GM19438 (cell line): ENCODE results near the gene CTIF.

Experiments used
- ATAC-seq: cut with Tn5 transposase; IDR thresholded peaks from one replicate; pipeline ENCODE4 v1.9.1; 2021; ENCODE audit warnings: low read depth; ENCODE audit not compliant: unreplicated experiment

CTIF gene

GRCh38 chr18:48887905-48888772, 349.3 kb downstream of the CTIF start:
- ATAC-seq: no peak

DNA sequence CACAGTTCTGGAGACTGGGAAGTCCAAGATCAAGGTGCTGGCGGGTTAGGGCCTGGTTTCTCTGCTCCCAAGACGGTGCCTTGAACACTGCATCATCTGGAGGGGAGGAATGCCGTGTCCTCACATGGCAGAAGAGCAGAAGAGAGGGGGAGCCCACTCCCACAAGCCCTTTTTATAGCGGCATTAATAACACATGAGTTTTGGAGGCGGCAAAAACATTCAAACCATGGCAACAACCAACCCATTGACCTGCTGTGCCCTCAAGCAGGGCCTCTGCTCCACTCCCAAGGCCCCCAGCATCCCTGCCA, 349.9 kb downstream of the CTIF start:
- ATAC-seq: no peak

DNA sequence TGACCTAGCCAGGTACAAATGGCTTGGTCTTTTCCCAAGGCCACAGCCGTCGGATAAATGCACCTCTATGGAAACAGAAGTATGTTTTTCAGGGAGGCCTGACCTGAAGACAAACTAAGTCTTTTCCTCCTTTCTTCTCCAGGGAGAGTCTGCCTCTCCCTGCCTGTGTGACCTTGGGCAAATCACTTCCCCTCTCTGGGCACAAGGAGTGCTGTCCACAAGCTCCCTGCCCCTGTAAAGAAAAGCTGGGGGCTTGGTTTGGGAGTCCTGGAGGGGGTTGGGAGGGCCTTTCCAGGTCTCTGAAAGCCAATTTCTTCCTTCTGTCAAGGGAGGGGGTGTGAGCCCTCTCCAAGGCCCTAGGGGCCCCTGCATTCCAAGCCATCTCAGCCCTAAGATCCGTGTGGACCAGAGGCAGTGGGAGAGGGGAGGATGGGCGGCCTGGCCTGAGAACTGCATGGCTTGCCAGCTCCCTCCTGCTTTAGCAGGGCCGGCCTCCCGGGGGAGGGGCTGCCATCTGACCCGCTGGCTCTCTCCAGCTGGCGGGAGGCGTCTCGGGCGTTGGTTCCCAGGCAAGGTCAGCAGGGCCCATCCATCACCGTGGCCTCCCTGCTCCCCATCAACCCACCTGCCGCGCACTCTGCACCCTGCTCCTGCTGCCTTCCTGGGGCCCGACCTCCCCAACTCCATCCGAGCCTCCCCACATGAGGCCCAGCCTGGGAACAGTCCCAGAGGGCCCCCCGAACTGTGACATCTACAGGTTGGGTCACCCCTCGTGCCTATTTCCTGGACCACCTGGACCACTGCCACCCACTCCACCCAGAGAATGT, 350.5 kb downstream of the CTIF start:
- ATAC-seq: no peak

- no peak for ATAC-seq
Observed at GRCh38 chr18:48889981-48890762, 351.3 kb downstream of the CTIF start.

GRCh38 chr18:48891721-48892120, 352.9 kb downstream of the CTIF start:
- ATAC-seq: no peak

DNA sequence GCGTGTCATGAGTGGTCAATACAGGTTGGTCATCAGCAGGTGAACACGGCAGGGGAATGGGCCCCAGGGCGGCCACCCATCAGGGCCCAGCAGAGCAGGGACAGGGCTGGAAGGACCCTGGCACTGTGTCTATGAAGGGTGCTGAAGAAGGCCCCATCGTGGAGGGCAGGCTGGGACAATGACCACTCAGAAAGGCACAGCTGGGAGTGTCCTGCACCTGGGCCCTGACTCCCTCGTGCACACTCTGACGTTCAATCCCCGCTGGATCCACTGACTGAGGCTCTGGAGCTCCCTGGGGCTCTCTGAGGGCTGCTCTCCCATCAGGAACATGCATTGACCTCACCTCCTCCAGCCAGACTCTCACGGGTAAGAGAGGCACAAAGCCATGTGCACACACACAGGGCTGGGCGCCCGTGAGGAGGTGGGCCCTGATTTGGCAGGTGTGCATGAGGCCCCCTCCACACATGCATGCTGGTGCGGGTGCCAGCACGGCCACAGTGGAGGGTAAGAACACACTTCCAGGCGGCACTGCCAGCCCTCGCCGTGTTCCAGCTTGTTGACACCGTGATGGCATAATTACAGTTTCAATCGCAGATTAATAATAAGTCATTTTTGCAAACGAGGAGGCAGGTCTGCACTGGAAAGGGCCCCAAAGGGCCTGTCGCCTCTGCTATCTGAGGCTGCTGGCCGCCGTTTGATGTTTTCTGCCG, 353.5 kb downstream of the CTIF start:
- ATAC-seq: no peak

DNA sequence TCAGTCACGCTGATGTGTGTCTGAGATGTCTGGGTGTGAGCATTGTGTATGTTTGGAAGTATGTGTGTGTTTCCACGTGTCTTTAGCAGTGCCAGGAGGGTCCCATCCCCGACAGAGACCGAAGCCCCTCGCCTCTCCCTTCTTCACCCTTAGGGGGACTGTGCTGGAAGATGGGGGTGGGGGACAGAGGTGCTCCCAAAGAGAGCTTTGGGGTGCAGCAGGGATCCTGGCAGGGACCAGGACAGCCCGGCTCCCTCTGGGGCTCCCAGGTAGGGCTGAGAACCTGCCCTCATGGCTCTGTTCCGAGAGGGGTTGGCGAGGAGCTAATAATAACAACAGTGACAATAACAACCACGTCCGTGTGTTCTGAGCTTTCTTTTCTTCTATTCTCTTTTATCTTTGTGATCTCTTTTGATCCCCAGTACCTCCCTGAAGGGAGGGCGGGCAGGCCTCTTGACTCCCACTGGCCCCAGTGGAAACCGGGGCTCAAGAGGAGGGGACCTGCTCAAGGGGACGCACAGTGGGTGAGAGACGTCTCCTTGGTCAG, 354.3 kb downstream of the CTIF start:
- ATAC-seq: no peak

DNA sequence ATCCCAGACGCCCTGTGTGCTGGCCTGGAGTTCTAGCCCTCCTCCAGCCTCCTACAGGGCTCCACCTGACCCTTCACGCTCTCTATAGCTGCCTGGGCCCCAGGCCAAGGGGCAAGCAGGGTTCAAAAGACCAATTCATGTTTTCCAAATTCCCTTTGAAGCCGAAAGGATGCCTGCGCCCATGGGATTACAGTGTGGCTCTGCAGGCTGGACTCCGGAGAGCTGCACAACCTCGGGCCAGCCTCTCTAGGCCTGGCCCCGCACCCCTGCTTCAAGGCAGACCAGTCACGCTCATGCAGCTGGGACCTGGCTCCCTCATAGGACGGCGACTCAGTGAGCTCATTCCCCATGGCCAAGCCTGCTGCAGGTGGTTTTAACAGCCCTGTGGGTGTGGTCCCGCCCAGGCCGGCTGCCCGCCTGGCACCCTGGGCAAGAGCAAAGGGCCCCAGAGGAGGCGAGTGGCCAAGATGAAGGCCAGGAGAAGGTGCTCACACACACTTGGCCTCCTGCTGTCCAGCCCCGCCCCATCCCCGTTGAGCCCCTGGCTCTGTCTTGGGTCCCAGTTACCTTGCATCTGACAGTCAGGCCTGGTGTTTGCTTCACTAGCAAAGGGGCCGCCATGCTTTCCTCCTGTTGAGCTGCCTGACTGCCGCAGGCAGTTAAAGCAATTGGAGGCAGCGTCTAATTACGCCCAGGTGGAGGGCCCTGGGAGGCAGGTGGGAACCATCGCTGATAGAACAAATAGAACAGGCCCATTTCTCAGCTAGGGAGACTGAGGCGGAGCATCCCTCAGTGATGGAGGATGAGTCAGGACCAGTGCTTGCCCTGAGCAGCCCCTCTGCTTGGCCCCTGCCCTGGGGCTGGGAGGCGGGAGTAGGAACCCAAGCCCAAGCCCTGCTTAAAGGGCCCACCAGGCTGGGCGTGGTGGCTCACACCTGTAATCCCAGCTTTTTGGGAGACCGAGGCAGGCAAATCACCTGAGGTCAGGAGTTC, 355.1 kb downstream of the CTIF start:
- ATAC-seq: no peak

GRCh38 chr18:48894799-48895346, 356.0 kb downstream of the CTIF start:
- ATAC-seq: no peak

DNA sequence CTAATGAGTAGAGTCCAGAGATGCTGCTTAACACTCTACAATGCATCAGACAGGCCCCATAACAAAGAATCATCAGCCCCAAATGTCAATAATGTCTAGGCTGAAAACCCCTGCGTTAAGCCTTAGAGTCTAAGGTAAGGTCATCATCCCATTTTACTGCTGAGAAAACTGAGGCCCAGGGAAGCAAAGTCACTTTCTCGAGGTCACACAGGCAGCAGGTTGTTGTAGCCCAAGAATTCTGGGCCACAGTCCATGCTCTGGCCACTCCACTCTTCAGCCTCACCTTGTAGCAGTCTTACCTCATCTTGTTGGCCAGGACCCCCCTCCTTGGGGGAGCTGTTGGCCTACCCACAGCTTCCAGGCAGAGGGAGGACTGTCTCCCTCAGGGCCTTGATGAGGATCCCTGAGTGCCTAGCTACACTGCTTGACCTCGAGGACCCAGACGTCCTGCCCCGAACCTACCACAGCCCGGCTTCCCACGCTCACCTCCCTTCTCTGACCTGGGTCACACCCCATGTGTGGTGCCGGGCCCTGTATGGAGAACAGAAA, 357.6 kb downstream of the CTIF start:
- ATAC-seq: no peak

DNA sequence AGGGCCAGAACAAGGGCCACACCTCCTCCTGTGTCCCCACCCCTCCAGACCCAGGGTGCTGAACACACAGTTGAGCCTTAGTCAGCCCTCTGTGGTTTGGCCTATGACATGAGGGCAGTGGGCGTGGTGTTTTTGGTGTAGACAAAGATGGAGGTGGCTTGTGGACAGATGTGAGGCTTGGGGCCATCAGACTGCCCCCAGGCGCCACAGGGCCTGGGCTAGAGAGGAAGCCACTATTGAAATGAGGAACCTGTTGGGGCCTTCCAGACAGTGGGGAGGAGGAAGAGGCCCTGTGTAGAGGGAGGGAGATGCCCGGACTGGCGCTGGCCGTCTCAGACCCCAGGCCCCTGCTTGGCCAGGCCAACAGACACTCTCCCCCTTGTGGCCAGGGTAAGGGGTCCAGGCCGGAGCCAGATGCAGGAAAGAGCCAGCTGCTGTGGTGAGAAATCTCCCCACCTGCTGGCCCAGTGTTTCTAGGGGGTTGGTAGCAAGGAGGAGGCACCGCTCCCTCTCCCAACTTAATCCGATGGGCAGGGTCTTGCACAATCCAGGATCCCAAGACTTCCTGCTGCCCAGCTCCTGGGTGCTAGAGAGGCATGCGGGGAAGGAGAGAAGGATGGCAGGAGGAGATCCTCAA, 358.2 kb downstream of the CTIF start:
- peak; percentile 75 for ATAC-seq

GRCh38 chr18:48897531-48897930, 358.7 kb downstream of the CTIF start:
- ATAC-seq: no peak

DNA sequence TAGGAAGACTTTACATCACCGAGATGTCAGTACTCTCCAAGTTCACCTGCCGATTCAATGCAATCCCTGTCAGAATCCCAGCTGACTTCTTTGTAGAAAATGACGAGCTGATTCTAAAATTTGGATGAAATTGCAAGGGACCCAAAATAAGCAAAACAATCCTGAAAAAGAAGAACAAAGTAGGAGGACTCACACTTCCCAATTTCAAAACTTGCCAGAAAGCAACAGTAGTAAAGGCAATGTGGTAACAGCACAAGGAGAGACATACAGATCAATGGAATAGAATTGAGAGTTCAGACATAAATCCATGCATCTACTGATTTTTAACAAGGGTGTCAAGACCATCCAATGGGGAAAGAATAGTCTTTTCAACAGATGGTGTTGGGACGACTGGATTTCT, 359.7 kb downstream of the CTIF start:
- no peak for ATAC-seq

DNA sequence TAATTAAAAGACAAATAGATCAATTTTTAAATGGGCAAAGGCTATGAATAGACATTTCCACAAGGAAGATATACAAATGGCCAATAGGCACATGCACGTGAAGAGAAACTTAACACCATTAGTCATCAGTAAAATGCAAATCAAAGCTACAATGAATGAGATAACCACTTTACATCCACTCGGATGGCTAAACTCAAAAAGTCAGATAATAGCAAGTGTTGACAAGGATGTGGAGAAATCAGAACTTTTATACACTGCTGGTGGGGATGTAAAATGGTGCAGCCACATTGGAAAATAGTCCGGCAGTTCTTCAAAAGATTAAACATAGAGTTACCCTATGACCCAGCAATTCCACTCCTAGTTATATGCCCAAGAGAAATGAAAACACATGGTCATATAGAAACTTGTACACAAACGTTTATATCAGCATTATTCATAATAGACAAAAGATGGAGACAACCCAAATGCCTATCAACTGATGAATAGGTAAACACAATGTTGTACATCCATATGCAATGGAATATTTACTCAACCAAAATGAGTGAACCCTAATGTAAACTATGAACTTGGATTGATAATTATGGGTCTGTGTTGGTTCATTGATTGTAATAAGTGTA, 360.8 kb downstream of the CTIF start:
- no peak for ATAC-seq

DNA sequence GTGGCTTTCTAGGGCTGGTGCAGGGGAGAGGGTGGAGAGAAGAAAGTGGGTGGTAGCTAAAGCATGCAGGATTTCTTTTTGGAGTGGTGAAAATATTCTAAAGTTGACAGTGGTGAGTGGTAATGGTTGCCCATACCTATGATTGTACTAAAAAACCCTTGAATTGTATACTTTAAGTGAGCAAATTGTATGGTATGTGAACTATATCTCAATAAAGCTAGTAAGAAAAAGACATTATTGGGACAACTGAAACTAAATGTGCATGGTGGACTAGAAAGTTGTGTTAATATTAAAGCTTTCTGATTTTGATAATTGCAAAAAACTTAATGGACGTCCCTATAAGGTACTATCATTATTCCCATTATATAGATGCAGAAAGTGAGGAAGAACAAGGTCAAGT, 361.6 kb downstream of the CTIF start:
- no peak for ATAC-seq

DNA sequence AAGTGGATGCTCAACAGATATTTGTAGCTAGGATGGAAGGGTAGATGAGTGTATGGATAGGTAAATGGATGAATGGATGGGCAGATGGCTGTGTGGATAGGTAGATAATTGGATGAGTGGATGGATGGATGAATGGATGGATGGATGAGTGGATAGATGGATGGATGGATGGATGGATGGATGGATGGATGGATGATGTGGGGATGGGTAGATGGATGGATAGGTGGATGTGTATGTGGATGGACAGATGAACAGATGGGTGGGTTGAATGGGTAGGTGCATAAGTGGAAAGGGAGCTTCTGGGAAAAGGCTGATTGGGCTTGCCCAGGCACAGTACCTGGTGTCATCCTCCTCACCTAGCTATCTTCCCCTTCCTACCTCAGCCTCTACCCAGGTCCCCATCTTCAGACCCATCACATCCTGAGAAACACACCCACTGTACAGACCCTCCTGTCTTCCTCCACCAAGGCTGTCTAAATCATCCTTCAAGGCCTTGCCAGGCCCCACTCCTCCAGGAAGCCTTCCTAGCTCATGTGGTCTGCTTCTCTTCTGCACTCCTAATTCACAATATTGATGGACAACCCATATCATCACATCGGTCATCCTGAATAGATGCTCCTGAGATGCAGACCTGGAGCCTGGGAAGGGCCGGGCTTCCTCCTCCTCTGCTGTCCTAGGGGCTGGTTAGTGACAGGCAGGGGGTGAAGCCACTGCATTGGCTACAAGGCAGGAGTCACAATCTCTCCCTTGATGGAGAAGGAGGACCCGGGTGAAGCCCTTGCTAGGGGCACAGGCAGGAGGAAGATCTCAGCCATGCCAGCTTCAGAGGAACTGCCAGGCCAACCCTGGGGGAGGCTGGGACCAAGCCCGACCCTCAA, 362.6 kb downstream of the CTIF start:
- no peak for ATAC-seq
